K562 (cell line): Measurements from ENCODE around the gene ST6GAL1. TPM values are rescaled to one million over a fixed set of nuclear protein-coding genes. Genes with fewer than 3 reads are reported as not detected.

Source experiments
- CHAMP1 ChIP-seq: fragments of 450-650 bp; IDR thresholded peaks from 2 replicates; pipeline ENCODE4 v1.6.1; 2016; ENCODE audit warnings: mild to moderate bottlenecking
- DEAF1 ChIP-seq: fragments of 450-650 bp; formaldehyde crosslinking; IDR thresholded peaks from 2 replicates; pipeline ENCODE4 v1.4.0; 2020; ENCODE audit warnings: mild to moderate bottlenecking, moderate library complexity
- JUN ChIP-seq, 2 experiments: sonication (generic) in 1 of 2; formaldehyde crosslinking in 1 of 2; IDR thresholded peaks; 2 replicates each; pipeline versions ENCODE4 v1.6.1 to v1.8.0; 2012 to 2022; ENCODE audit warnings: borderline replicate concordance in 2 of 2, mild to moderate bottlenecking in 2 of 2, improper control_type of control experiment in 1 of 2, low read depth in 1 of 2, low read length in 1 of 2, missing genetic modification reagents in 1 of 2
- MBD1 ChIP-seq: fragments of 250-450 bp; sonication (Bioruptor Pico); IDR thresholded peaks from 2 replicates; pipeline ENCODE4 v1.8.0; 2022; ENCODE audit warnings: inconsistent platforms
- MXI1 ChIP-seq: IDR thresholded peaks from 2 replicates; pipeline ENCODE4 v1.6.1; 2011; ENCODE audit warnings: low read depth, mild to moderate bottlenecking, improper control_type of control experiment, low read length
- MYC ChIP-seq, 2 experiments: fragments of 250-450 bp in 1 of 2; sonication (Bioruptor Pico) in 1 of 2; IDR thresholded peaks; 2 replicates each; pipeline versions ENCODE4 v1.5.1 to v1.6.1; 2012 to 2021; ENCODE audit warnings: low read depth in 2 of 2, borderline replicate concordance in 1 of 2, improper control_type of control experiment in 1 of 2, low read length in 1 of 2, mild to moderate bottlenecking in 1 of 2, moderate library complexity in 1 of 2
- POLR2A ChIP-seq: fragments of 450-650 bp; conservative IDR thresholded peaks from 2 replicates; pipeline ENCODE4 v1.6.1; 2016
- SMARCC2 ChIP-seq: fragments of 450-650 bp; IDR thresholded peaks from 2 replicates; pipeline ENCODE4 v1.6.1; 2017; ENCODE audit warnings: antibody characterized with exemption, moderate library complexity, mild to moderate bottlenecking, low read depth
- ZNF696 ChIP-seq: fragments of 250-450 bp; sonication (Bioruptor Pico); conservative IDR thresholded peaks from 2 replicates; pipeline ENCODE4 v1.4.0; 2020; ENCODE audit warnings: mild to moderate bottlenecking, moderate library complexity
- ZNF79 ChIP-seq: fragments of 250-450 bp; sonication (Bioruptor Pico); IDR thresholded peaks from 2 replicates; pipeline ENCODE4 v1.4.0; 2020; ENCODE audit warnings: low read depth, mild to moderate bottlenecking, moderate library complexity
- polyA plus RNA-seq, 8 experiments: library from polyadenylated mRNA; depleted of rRNA in 4 of 8; stranded (reverse) in 5 of 8; unstranded in 3 of 8; fragments of >200 nt; fragmentation: Nextera tagmentation in 2 of 8; fragmentation: Illumina TruSeq in 1 of 8; extraction: Ambion mirVana in 2 of 8; extraction: Trizol in 1 of 8; gene quantifications; 2 replicates each; pipeline versions ENCODE4 v1.2.1 to v1.2.3, GENCODE V29; 2011 to 2014; ENCODE audit warnings: inconsistent platforms in 1 of 8, missing spikeins in 1 of 8
- total RNA-seq, 7 experiments: library from RNA; depleted of rRNA in 6 of 7; stranded (reverse); fragments of >200 nt in 6 of 7; fragmentation: Illumina TruSeq in 2 of 7; extraction: Trizol in 2 of 7; gene quantifications; 2 replicates each; pipeline versions ENCODE4 v1.2.1 to v1.2.3, GENCODE V29; 2011 to 2021; ENCODE audit warnings: low replicate concordance in 1 of 7

Gene ST6GAL1
- total and polyA plus RNA-seq, 9 of the 15 experiments (the other 6 are each of a cell fraction or from before 2014, with no cell fraction given): 31.9 to 145 (median 71.0) TPM

- peak; percentile 78 for TF ChIP-seq DEAF1 (CRISPR knock-in tag)
- peak; percentile 18; the same call in 1 of the 2 replicates for TF ChIP-seq JUN (IDR thresholded peaks at IDR 0.05; ENCODE audit: borderline replicate concordance, low read depth, low read length)
- TF ChIP-seq JUN (CRISPR knock-in tag; IDR thresholded peaks at IDR 0.05; ENCODE audit: borderline replicate concordance): no peak
- TF ChIP-seq MBD1 (CRISPR knock-in tag): no peak; the same call in 1 of the 2 replicates
- no peak for TF ChIP-seq MXI1
- TF ChIP-seq ZNF696 (CRISPR knock-in tag): no peak
- TF ChIP-seq MYC (IDR thresholded peaks at IDR 0.05; ENCODE audit: low read depth, low read length): peak; percentile 80; the same call in 1 of the 2 replicates
- no peak for TF ChIP-seq MYC (CRISPR knock-in tag; IDR thresholded peaks at IDR 0.05; ENCODE audit: borderline replicate concordance, low read depth)
- peak; percentile 80 for TF ChIP-seq CHAMP1
- no peak for TF ChIP-seq ZNF79 (CRISPR knock-in tag)
- TF ChIP-seq SMARCC2: no peak
- TF ChIP-seq POLR2A: peak; percentile 85
- TF ChIP-seq, all 486 proteins: peak for 101
Measured at GRCh38 chr3:186930143-186930640, at the start of gene ST6GAL1 (continued).
